ENCODE results near the gene CCL22.

Gene CCL22

DNA sequence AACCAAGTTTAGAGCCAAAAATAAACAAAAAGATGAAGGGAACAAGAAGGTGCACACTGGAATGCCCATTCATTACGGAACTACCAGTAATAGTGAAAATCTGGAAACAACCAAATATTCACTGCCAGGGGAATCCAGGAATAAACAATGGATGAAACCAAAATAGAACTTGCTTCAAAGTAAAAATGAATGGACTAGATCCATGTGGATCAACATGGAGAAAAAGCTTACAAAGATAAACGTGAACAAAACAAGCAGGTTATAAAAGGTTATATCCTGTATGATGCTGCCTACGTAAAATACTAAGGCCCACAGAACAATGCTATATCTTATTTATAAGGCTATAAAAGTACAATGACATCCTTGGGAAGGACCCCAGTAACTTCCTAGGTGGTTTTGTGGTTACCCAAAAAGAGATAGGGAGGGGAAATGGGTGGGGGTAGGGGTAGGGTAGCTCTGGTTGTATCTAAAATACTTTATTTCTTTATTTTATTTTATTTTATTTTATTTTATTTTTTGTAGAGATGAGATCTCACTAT is 12.8 kb upstream of the CCL22 start:
- peaks cover 6 to 16% of the 10 kb centered on the region in 2 donors for H3K4me1 ChIP-seq (ENCODE audit: control insufficient read depth in 2 of 2, insufficient read depth in 2 of 2, low read length in 2 of 2)
- H3K4me3 ChIP-seq (ENCODE audit: low read length in 2 of 2): no peak overlapping the region
- H3K27ac ChIP-seq (ENCODE audit: low read depth in 2 of 2, low read length in 2 of 2): no peak overlapping the region
- H3K9ac ChIP-seq (ENCODE audit: low read depth in 1 of 2, low read length in 2 of 2): no peak overlapping the region
- no peaks in the 10 kb centered on the region for H3K9me3 ChIP-seq (ENCODE audit: control insufficient read depth in 2 of 2, low read length in 2 of 2)
- no peaks in the 10 kb centered on the region for H3K36me3 ChIP-seq (ENCODE audit: control insufficient read depth in 2 of 2, insufficient read depth in 2 of 2, low read length in 2 of 2)
- peaks cover 0 to 2% of the 10 kb centered on the region in 2 donors for H3K27me3 ChIP-seq (ENCODE audit: control insufficient read depth in 2 of 2, insufficient read depth in 2 of 2, low read length in 2 of 2)

GRCh38 chr16:57347858-57348257 is 10.7 kb upstream of the CCL22 start:
- H3K9ac ChIP-seq (ENCODE audit: low read depth in 1 of 2, low read length in 2 of 2): no peak overlapping the region
- H3K27me3 ChIP-seq (ENCODE audit: control insufficient read depth in 2 of 2, insufficient read depth in 2 of 2, low read length in 2 of 2): peaks cover 0 to 2% of the 10 kb centered on the region in 2 donors
- no peaks in the 10 kb centered on the region for H3K4me1 ChIP-seq (ENCODE audit: control insufficient read depth in 2 of 2, insufficient read depth in 2 of 2, low read length in 2 of 2)
- H3K4me3 ChIP-seq (ENCODE audit: low read length in 2 of 2): no peak overlapping the region
- no peaks in the 10 kb centered on the region for H3K9me3 ChIP-seq (ENCODE audit: control insufficient read depth in 2 of 2, low read length in 2 of 2)
- no peak overlapping the region for H3K27ac ChIP-seq (ENCODE audit: low read depth in 2 of 2, low read length in 2 of 2)
- H3K36me3 ChIP-seq (ENCODE audit: control insufficient read depth in 2 of 2, insufficient read depth in 2 of 2, low read length in 2 of 2): no peaks in the 10 kb centered on the region

GRCh38 chr16:57348327-57348726 is 10.3 kb upstream of the CCL22 start:
- no peak overlapping the region for H3K27ac ChIP-seq (ENCODE audit: low read depth in 2 of 2, low read length in 2 of 2)
- no peaks in the 10 kb centered on the region for H3K4me1 ChIP-seq (ENCODE audit: control insufficient read depth in 2 of 2, insufficient read depth in 2 of 2, low read length in 2 of 2)
- no peak overlapping the region for H3K9ac ChIP-seq (ENCODE audit: low read depth in 1 of 2, low read length in 2 of 2)
- no peaks in the 10 kb centered on the region for H3K9me3 ChIP-seq (ENCODE audit: control insufficient read depth in 2 of 2, low read length in 2 of 2)
- H3K4me3 ChIP-seq (ENCODE audit: low read length in 2 of 2): no peak overlapping the region
- H3K36me3 ChIP-seq (ENCODE audit: control insufficient read depth in 2 of 2, insufficient read depth in 2 of 2, low read length in 2 of 2): no peaks in the 10 kb centered on the region
- H3K27me3 ChIP-seq (ENCODE audit: control insufficient read depth in 2 of 2, insufficient read depth in 2 of 2, low read length in 2 of 2): peaks cover 0 to 2% of the 10 kb centered on the region in 2 donors

DNA sequence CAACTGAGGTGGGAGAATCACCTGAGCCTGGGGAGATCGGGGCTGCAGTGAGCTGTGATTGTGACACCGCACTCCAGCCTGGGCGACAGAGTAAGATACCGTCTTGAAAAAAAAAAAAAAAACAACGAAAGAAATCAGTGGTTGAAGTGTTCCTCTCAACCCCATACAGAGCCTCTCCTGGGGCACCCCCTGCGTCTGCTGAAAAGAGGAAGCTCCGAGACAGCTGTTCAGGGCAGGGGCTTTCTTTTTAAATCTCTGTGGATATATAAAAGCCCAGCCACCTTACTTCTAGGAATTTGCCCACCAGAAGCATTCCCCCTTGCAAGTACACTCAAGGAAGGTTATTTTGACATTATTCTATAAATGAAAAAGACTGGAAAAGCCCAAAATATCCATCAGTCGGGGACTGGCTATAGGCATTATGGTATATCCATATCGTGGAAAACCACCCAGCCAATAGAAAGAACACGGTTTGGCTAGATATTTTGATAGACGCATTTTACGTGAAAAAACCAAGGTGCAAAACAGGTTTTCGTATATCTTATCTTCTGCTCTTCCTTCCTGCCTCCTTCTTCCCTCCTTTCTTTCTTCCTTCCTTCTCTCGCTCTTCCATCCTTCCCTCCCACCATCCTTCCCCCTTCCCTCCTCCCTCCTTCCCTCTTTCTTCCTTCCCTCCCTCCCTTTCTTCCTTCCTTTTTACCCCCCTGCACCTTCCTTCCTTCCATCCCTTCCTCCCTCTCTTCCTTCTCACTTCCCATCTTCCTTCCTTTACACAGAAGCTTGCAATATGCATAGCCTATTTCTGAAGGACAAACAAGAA is 9.2 kb upstream of the CCL22 start:
- no peaks in the 10 kb centered on the region for H3K36me3 ChIP-seq (ENCODE audit: control insufficient read depth in 2 of 2, insufficient read depth in 2 of 2, low read length in 2 of 2)

DNA sequence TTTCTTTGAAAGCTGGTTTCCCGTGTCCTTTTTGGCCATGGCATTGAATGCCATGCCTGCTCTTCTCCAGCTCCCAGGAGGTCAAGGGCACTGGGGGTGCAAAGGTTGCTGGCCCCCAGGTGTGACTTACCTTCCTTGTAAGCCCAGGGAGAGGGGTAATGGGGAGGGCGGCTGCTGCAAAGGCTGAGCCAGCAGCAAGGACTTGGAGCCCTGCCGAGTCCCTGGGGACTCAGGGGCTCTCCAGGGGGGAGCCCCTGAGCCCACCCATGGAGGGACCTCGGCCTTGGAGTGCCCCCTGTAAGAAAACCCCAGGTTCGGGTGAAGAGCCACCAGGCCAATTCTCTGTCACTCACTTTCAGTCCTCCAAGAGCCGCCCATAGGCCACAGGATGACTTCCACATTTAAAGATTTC is 5.9 kb upstream of the CCL22 start:
- Histone ChIP-seq H3K27me3 (ENCODE audit: control insufficient read depth in 2 of 2, insufficient read depth in 2 of 2, low read length in 2 of 2) (peaks cover 0 to 5% of the 10 kb centered on the region in 2 donors), H3K4me1 (ENCODE audit: control insufficient read depth in 2 of 2, insufficient read depth in 2 of 2, low read length in 2 of 2) (no peaks in the 10 kb centered on the region), H3K36me3 (ENCODE audit: control insufficient read depth in 2 of 2, insufficient read depth in 2 of 2, low read length in 2 of 2) (no peaks in the 10 kb centered on the region), H3K27ac (ENCODE audit: low read depth in 2 of 2, low read length in 2 of 2) (no peak overlapping the region), H3K9ac (ENCODE audit: low read depth in 1 of 2, low read length in 2 of 2) (no peak overlapping the region), H3K9me3 (ENCODE audit: control insufficient read depth in 2 of 2, low read length in 2 of 2) (no peaks in the 10 kb centered on the region), H3K4me3 (ENCODE audit: low read length in 2 of 2) (no peak overlapping the region)

More for the DNA sequence above, 9.2 kb upstream of the CCL22 start:
- Histone ChIP-seq H3K9ac (ENCODE audit: low read depth in 1 of 2, low read length in 2 of 2) (no peak overlapping the region), H3K4me3 (ENCODE audit: low read length in 2 of 2) (no peak overlapping the region), H3K4me1 (ENCODE audit: control insufficient read depth in 2 of 2, insufficient read depth in 2 of 2, low read length in 2 of 2) (no peaks in the 10 kb centered on the region), H3K27ac (ENCODE audit: low read depth in 2 of 2, low read length in 2 of 2) (no peak overlapping the region), H3K9me3 (ENCODE audit: control insufficient read depth in 2 of 2, low read length in 2 of 2) (no peaks in the 10 kb centered on the region), H3K27me3 (ENCODE audit: control insufficient read depth in 2 of 2, insufficient read depth in 2 of 2, low read length in 2 of 2) (peaks cover 0 to 2% of the 10 kb centered on the region in 2 donors)

DNA sequence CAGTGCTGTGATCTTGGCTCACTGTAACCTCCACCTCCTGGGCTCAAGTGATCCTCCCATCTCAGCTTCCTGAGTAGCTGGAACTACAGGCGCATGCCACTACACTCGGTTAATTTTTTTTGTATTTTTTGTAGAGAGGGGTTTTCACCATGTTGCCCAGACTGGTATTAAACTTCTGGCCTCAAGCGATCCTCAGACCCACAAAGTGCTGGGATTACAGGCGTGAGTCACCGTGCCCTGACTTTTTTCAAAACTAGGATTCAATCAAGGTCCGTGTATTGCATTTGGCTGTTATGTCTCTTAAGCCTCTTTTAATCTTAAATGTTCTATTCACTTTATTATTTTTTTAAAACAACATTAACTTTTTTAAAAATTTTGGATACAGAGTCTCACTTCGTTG is 4.3 kb upstream of the CCL22 start:
- H3K4me3 ChIP-seq (ENCODE audit: low read length in 2 of 2): no peak overlapping the region
- no peak overlapping the region for H3K27ac ChIP-seq (ENCODE audit: low read depth in 2 of 2, low read length in 2 of 2)
- no peaks in the 10 kb centered on the region for H3K4me1 ChIP-seq (ENCODE audit: control insufficient read depth in 2 of 2, insufficient read depth in 2 of 2, low read length in 2 of 2)
- no peak overlapping the region for H3K9ac ChIP-seq (ENCODE audit: low read depth in 1 of 2, low read length in 2 of 2)
- peaks cover 0 to 3% of the 10 kb centered on the region in 2 donors for H3K27me3 ChIP-seq (ENCODE audit: control insufficient read depth in 2 of 2, insufficient read depth in 2 of 2, low read length in 2 of 2)
- no peaks in the 10 kb centered on the region for H3K9me3 ChIP-seq (ENCODE audit: control insufficient read depth in 2 of 2, low read length in 2 of 2)
- H3K36me3 ChIP-seq (ENCODE audit: control insufficient read depth in 2 of 2, insufficient read depth in 2 of 2, low read length in 2 of 2): no peaks in the 10 kb centered on the region

GRCh38 chr16:57355898-57356414 is 2.6 kb upstream of the CCL22 start:
- Histone ChIP-seq H3K4me1 (ENCODE audit: control insufficient read depth in 2 of 2, insufficient read depth in 2 of 2, low read length in 2 of 2) (no peaks in the 10 kb centered on the region), H3K27me3 (ENCODE audit: control insufficient read depth in 2 of 2, insufficient read depth in 2 of 2, low read length in 2 of 2) (peaks cover 0 to 3% of the 10 kb centered on the region in 2 donors), H3K4me3 (ENCODE audit: low read length in 2 of 2) (no peak overlapping the region), H3K27ac (ENCODE audit: low read depth in 2 of 2, low read length in 2 of 2) (no peak overlapping the region), H3K9ac (ENCODE audit: low read depth in 1 of 2, low read length in 2 of 2) (no peak overlapping the region), H3K36me3 (ENCODE audit: control insufficient read depth in 2 of 2, insufficient read depth in 2 of 2, low read length in 2 of 2) (no peaks in the 10 kb centered on the region), H3K9me3 (ENCODE audit: control insufficient read depth in 2 of 2, low read length in 2 of 2) (no peaks in the 10 kb centered on the region)

DNA sequence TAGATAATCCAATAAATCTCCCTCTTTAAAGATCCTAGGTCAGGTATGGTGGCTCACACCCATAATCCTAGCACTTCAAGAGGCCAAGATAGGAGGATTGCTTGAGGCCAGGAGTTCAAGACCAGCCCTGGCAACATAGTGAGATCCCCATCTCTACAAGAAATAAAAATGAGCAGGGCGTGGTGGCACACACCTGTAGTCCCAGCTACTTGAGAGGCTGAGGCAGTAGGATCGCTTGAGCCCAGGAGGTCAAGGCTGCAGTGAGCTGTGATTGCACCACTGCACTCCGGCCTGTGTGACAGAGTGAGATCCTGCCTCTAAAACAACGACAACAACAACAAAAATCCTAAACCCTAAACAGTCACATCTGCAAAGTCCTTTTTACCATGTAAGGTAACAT is 2.0 kb upstream of the CCL22 start:
- H3K4me3 ChIP-seq (ENCODE audit: low read length in 2 of 2): no peak overlapping the region
- H3K27me3 ChIP-seq (ENCODE audit: control insufficient read depth in 2 of 2, insufficient read depth in 2 of 2, low read length in 2 of 2): peaks cover 0 to 3% of the 10 kb centered on the region in 2 donors
- H3K4me1 ChIP-seq (ENCODE audit: control insufficient read depth in 2 of 2, insufficient read depth in 2 of 2, low read length in 2 of 2): no peaks in the 10 kb centered on the region
- H3K27ac ChIP-seq (ENCODE audit: low read depth in 2 of 2, low read length in 2 of 2): no peak overlapping the region
- no peaks in the 10 kb centered on the region for H3K9me3 ChIP-seq (ENCODE audit: control insufficient read depth in 2 of 2, low read length in 2 of 2)
- H3K9ac ChIP-seq (ENCODE audit: low read depth in 1 of 2, low read length in 2 of 2): no peak overlapping the region
- no peaks in the 10 kb centered on the region for H3K36me3 ChIP-seq (ENCODE audit: control insufficient read depth in 2 of 2, insufficient read depth in 2 of 2, low read length in 2 of 2)

DNA sequence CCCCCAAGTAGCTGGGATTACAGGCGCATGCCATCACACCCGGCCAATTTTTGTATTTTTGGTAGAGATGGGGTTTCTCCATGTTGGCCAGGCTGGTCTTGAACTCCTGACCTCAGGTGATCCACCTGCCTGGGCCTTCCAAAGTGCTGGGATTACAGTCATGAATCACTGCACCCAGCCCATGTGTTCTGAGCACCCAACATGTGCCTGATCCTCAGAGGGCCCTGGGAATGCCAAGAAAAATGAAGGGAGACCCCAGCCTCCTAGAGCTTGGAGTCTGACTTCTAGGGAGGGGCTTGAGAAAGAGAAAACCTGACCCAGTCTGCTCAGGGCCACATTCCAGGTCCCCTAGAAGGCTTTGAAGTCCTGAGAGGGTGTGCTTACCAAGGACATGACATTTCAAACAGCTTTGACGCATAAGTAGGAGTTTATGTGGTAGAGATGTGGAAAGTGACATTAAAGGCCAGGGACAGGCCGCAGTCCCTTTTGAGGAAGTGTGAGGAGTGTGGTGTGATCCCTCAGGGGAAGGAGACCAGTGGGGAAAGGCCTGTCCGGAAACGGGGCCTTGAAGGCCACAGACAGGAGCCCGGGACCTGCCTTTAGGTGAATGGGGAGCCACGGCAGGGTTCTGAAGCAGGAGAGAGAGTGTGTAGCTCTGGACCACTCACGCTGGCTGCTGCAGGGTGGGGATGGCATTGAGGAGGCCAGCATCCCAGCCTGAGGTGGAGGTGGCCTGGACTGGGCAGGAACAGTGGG is 1.1 kb upstream of the CCL22 start:
- H3K36me3 ChIP-seq (ENCODE audit: control insufficient read depth in 2 of 2, insufficient read depth in 2 of 2, low read length in 2 of 2): no peaks in the 10 kb centered on the region
- no peaks in the 10 kb centered on the region for H3K9me3 ChIP-seq (ENCODE audit: control insufficient read depth in 2 of 2, low read length in 2 of 2)
- H3K4me3 ChIP-seq (ENCODE audit: low read length in 2 of 2): no peak overlapping the region
- no peak overlapping the region for H3K27ac ChIP-seq (ENCODE audit: low read depth in 2 of 2, low read length in 2 of 2)
- no peak overlapping the region for H3K9ac ChIP-seq (ENCODE audit: low read depth in 1 of 2, low read length in 2 of 2)
- no peaks in the 10 kb centered on the region for H3K4me1 ChIP-seq (ENCODE audit: control insufficient read depth in 2 of 2, insufficient read depth in 2 of 2, low read length in 2 of 2)
- H3K27me3 ChIP-seq (ENCODE audit: control insufficient read depth in 2 of 2, insufficient read depth in 2 of 2, low read length in 2 of 2): peaks cover 0 to 3% of the 10 kb centered on the region in 2 donors

GRCh38 chr16:57358086-57358420 is 530 bp upstream of the CCL22 start:
- no peaks in the 10 kb centered on the region for H3K9me3 ChIP-seq (ENCODE audit: control insufficient read depth in 2 of 2, low read length in 2 of 2)
- peaks cover 0 to 3% of the 10 kb centered on the region in 2 donors for H3K27me3 ChIP-seq (ENCODE audit: control insufficient read depth in 2 of 2, insufficient read depth in 2 of 2, low read length in 2 of 2)
- no peaks in the 10 kb centered on the region for H3K4me1 ChIP-seq (ENCODE audit: control insufficient read depth in 2 of 2, insufficient read depth in 2 of 2, low read length in 2 of 2)
- no peak overlapping the region for H3K27ac ChIP-seq (ENCODE audit: low read depth in 2 of 2, low read length in 2 of 2)
- no peak overlapping the region for H3K9ac ChIP-seq (ENCODE audit: low read depth in 1 of 2, low read length in 2 of 2)
- no peak overlapping the region for H3K4me3 ChIP-seq (ENCODE audit: low read length in 2 of 2)
- H3K36me3 ChIP-seq (ENCODE audit: control insufficient read depth in 2 of 2, insufficient read depth in 2 of 2, low read length in 2 of 2): no peaks in the 10 kb centered on the region
